Stimulated activated CD8-positive, alpha-beta memory T cell treated with anti-CD3 and anti-CD28 coated beads, Interleukin-15, amount 100 ng/mL, for 4 hours (primary cell): Measurements from ENCODE around the gene PIP5KL1.
"Not testable (repeated sequence)": the region's sequence is repeated elsewhere in the genome, so short reads cannot be mapped to it uniquely, and the experiment has no call there.

Source experiments
- DNase-seq, 2 donors: peaks; one replicate each; pipeline ENCODE4 v3.0.0-alpha.2; 2020; ENCODE audit warnings: low read depth in 2 of 2

PIP5KL1 gene

DNA sequence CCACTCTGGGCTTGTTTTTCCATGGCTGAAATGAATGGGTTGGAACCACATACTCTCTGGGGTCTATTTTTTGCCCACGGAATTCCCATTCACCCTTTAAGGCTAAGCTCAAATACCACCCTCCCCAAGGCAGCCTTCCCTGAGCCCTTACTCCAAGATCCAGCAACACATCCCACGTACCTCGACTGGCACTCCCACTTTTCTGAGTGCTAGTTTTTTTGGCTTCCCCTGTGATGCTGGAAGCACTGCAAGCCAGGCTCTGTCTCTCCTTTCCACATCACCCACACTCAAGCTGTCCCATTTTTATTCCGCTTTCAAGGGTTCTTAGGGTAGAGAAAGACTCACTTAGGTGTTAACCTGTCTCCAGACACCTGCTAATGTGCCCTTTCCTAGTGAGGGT is 37.2 kb downstream of the PIP5KL1 start:
- DNase-seq: no peak

DNA sequence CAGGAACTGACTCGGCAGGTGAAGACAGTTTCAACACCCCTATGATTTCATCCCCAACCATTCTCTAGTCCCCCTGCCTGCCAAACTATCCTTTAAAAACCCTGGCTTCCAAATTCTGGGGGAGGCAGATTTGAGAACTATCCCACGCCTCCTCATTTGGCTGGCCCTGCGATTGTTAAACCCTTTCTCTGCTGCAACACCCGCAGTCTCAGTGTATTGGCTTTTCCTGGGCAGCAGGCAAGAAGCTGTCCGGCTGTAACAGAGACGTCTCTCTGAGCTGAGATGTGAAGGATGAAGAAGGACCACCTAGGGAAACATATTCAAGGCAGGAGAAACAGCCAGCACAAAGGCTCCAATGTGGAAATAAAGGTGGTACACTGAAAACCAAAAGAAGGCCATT is 37.7 kb downstream of the PIP5KL1 start:
- no peak for DNase-seq

DNA sequence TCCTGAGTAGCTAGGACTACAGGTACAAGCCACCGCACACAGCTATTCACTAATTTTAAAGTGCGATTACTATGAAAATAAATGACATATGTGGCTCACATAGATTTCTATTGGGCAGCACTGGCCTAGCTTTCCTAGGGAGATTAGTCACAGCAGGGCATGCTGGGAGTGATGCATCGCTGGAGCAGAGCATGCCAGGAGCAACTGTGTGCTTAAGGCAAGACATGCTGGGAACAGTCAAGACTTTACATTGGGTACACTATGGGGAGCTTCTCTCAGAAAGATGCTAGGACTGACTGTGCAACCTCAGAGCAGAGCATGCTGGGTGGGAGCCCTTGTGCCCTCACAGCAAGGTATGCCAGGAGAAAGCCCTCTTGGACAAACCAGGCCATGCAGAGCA is 40.5 kb downstream of the PIP5KL1 start:
- no peak for DNase-seq

DNA sequence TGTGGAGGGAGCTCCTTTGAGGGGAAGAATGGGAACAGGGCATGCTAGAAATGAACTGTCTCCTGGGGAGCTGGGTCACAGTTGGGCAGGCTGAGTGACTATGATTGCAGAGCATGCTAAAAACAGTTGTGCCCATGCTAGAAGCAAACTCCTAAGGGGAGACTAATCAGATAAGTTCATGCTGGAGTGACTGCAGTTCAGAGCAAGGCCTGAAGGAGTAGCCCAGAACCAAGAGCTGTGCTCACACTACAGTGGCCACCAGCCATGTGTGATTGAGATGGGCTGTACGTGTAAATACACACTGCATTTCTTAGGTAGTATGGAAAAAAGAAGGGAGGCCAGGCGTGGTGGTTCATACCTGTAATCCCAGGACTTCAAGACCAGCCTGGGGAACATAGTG is 42.8 kb downstream of the PIP5KL1 start:
- DNase-seq: no peak

DNA sequence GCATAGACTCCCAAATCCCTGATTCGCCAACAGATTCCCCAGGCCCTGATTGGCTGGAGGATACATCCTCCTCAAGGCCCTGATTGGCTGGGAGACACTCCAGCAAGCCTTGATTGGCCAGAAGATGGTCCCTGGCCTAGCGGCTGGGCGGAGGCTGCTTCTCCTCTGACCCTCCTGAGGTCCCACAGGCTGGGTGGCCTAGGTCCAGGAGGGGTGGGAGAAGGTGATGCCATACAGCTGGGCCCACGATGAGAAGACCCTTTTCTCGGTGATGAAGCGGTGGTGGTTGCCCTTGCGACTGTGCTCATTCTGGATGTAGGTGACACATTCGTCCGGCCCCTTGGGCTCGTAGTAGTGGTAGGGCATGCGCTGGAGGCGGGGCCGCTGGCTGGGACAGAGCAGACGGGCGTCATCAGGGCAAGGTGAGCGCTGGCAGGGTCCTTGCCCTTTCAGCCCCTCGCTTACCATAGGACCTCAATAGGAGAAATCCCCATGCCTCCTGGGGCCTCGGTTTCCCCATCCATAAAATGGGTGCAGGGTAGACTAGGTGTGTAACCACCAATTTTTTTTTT is 44.1 kb downstream of the PIP5KL1 start:
- no peak for DNase-seq

DNA sequence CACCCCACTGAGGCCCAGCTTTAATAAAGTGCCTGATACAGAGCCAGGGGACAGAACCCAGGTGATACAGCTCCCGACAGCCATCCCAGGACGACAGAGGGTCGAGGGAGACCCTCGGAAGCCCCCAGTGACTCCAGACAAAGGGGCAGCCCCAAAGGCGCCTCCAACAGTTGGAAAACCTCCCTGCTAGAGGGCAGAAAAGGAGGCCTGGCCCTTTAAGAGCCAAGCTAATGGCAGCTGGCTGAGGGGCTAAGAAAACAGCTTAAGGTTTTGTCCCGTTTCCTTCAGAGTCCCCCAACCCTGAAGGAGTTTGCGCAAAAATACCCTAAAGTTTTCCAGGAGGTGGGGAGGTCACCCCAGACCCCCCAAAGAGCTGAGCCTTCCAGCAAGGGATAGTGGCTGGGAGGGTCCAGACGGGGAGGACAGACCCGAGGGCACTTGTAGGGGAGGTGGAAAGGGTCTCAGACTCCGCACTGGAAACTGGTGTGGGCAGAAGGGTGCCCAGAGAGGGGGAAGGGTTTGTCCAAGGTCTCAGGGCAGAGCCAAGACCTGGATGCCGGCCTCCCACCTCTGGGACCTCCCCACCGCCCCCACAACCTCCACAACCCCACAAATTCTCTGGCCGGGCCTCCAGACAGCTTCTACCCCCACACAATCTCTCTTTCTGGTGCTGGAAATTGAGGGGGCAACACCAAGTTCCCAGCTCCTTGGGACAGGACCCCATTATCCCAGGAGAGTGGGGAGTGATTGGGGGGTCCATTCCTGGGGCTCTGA is 44.9 kb downstream of the PIP5KL1 start:
- DNase-seq: no peak

DNA sequence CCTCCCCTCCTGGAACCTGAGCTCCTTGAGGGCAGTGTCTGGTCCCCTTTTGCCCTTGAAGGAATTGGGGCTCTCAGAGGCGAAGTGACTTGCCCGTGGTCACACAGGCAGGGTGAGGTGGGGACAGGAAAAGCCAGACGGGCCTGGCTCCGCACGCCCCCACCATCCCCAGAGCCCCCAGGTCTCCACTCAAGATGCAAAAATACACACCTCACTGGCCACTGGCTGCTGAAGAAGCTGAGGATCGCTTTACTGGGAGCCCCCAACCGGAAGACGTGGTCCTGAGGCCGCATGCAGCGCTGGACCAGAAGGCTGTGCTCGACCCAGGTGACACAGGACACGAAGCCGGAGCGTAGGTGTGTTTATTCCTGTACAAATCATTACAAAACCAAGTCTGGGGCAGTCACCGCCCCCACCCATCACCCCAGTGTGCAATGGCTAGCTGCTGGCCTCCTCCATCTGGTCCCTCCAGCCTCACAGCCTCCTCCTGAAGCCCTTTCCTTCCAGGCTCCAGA is 45.5 kb downstream of the PIP5KL1 start:
- DNase-seq: no peak

DNA sequence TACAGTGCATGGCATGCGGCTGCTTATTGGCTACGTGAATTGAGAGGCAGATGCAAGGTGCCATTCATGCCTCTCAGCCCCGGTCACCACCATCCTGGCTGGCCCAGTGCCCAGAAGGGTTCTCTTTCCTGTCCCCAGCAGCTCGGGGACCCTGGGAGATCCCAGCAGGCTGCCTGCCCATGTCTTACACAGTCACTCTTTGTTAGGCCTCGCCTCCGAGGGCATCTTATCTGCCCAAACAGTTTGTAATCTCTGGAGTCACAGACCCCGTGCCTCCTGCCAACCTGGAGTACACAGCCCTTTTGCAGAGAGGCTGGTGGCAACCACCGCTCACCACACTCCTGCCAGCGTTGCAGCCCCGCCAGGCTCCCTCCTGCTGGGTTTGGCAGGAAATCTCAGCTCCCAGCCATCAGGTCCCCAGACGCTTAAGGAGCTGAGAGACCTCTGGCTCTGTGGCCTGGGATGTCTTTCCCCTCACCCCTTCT is 46.1 kb downstream of the PIP5KL1 start:
- no peak for DNase-seq

DNA sequence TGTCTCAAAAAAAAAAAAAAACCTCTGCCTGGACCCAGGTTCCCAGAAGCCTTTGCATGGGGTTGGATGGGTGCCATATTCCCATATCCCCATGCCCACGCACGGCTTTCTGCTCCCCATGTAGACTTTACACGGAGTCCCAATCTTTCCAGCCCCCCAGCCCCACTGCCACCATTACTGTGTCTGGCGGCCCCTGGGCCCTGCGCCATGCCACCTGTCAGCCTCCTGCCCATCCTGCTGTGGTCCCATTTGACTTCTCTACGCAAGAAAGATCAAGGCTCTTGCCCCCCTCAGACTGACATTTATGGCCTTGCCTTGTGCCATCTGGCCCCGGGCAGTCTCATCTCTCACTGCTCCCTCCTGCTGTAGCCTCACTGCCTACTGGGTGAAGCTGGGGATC is 46.6 kb downstream of the PIP5KL1 start:
- no peak for DNase-seq

DNA sequence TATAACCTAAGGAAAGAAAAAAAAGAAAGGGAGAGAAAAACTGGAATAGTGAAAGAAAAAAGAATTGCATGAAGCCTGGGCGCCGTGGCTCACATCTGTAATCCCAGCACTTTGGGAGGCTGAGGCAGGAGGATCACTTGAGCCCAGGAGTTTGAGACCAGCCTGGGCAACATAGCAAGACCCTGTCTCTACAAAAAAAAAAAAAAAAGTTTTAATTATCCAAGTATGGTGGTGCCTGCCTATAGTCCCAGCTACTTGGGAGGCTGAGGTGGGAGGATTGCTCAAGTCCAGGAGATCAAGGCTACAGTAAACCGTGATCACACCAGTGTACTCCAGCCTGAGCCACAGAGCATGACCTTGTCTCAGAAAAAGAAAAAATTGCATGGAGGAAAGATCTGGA is 48.9 kb downstream of the PIP5KL1 start:
- DNase-seq: not testable (repeated sequence)

DNA sequence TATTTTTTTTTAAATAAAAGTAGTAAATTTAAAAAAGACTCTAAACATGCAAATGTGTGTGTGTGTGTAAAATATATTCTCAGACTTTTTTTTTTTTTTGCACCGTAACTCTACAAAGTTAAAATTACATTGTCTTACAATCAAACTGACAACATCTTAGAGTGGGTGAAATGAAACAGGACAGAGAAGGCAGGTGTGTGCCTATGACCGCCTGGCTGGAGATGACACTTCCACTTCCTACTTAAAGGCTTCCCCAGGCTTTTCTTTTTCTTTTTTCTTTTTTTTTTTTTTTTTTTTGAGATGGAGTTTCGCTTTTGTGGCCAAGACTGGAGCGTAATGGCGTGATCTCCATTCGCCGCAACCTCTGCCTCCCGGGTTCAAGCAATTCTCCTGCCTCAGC is 50.4 kb downstream of the PIP5KL1 start:
- no peak for DNase-seq

DNA sequence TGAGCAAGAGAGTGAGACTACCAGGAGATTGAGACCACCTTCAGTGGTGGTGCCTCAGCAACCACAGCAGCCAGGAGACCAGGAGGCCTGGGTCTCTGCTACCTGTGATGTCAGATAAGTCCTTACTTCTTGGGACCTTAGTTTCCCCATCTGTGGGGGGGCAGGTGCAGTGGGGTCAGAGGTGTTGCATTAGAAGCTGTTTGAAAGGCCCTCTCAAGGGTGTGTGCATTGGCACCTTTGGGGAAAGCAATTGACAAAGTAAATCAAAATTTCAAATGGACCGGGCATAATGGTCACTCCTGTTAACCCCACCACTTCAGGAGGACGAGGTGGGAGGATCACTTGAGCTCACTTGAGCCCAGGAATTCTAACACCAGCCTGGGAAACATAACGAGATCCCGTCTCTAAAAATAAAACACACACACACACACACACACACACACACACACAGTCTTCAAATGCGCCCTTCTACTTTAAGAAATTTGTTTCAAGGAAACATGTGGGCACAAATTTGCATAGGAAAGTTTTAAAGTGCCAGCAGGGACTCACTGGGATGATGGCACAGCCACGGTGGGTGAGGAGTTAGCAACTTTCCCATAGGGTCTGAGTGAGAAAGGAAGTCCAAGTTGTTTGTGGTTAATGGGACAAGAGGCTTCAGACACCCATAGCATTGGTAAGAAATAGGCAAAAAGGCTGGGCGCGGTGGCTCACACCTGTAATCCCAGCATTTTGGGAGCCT is 51.8 kb downstream of the PIP5KL1 start:
- no peak for DNase-seq

DNA sequence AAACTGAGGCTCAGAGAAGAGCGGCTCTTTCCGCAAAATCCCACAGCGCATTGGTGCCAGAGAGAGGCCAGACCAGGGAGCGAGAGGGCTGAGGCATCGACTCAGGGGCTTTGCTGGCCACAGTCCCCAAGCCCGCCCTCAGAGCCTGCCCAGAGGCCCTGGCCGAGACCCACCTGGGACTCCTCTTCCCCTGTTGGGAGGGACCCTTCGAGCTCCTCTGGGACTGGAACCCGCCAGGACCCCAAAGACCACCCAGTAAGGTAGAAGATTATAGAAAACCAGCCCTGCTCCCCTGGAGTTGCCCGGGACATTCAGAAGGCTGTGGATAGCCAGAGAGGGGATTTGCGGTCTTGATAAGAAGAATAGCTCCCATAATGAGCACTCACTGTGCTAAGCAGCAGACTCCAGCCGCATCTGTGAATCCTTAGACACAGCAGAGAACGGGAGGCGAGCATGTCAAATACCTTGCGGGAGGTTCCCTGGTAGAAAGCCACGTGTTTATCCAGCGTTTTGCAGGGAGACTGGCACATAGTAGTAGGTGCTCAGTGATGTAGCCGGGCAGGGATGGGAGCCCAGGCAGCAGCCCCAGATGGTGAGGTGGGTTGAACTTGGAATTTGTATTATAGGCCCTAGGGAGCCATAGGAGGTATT is 52.5 kb downstream of the PIP5KL1 start:
- no peak for DNase-seq

DNA sequence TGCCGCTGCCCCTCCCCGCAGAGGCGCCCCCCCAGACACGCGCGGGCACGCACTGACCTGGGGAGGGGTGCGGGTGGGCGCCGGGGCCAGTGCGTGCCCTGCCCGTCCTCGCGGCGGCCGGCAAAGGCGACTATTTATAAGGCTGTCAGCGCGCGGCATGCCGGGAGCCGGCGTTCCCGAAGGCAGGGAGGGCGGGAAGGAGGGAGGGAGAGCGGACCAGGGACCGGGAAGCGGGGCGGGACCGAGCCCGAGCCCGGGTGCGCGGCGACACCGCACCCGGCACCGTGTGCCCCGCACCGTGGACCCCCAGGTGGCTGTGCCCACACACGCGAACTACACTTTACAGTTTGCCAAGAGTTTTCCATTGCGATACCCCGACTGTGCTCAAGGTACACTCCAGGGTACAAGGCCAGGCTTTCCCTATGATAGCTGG is 53.0 kb downstream of the PIP5KL1 start, which contains the start of gene AK1:
AK1 (minus strand) TSS at position 110 of the 433 bp plus-strand sequence. CDS start 3,058 bp downstream, outside the sequence.
- DNase-seq: no peak

DNA sequence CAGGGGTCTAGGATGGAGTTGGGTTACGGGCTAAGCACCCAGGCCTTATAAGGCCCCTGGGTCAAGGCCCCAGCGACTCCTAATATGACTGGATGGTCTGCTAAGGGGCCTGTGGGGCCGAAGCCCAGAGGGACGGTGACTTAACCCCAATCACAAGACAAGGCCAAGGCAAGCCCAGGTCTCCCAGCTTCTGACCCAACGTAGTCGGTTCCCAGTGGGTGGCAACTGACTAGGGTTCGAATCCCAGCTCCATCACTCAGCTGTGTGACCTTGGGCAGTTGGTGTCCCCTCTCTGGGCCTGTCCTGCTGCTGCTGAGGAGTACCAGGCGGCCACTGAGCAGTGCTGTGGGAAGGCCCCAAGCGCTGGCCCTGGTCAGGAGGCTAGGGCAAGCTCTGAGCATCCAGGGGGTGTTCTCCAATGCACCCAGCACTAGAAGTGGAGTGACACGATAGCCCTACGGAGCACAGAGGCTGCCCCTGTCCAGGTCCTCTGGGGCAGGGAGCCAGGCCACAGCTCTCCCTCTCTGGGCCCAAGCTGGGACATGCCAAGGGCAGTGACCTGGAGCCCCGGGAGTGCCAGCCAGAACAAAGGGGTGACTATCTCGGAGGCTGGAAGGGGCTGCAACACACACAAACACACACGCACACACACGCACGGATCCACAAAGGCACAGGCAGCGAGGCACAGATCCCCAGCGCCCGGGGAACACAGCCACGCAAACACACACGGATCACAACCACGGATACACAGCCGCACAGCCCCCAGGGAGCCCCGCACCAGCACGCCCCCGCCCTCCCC is 53.6 kb downstream of the PIP5KL1 start:
- no peak for DNase-seq

DNA sequence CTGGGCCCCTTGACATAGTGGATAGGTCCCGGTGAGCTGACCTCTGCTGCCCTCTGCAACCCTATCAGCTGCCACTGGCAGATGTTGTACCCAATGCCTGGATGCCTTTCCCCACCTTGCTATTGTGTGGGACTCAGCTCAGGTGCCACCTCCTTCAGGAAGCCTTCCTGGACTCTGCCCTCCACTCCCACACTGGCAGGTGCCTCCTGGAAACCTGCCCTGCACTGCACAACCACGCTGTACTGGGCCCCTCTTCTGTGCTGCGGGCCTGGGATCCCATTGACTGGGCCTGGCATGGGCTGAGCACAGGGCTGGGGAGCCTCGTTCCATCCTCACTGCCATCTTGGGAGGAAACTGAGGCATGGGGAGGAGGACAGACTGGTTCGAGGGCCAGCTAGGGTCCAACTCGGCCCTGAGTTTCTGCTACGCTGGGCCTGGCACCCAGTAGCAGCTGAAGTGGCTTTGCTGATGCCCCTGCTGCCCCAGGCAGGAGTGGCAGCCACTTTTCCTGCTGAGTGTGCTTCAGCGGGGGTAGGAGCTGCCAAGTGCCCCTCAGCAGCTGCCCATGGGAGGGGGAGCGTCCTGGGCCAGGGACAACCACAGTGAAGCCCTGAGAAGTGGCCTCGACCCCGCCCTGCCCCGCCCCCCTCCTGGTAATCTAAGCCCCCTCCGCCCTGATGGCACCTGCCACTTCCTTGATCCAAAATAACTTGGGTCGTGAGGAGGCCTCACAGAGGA is 54.4 kb downstream of the PIP5KL1 start:
- DNase-seq: no peak

DNA sequence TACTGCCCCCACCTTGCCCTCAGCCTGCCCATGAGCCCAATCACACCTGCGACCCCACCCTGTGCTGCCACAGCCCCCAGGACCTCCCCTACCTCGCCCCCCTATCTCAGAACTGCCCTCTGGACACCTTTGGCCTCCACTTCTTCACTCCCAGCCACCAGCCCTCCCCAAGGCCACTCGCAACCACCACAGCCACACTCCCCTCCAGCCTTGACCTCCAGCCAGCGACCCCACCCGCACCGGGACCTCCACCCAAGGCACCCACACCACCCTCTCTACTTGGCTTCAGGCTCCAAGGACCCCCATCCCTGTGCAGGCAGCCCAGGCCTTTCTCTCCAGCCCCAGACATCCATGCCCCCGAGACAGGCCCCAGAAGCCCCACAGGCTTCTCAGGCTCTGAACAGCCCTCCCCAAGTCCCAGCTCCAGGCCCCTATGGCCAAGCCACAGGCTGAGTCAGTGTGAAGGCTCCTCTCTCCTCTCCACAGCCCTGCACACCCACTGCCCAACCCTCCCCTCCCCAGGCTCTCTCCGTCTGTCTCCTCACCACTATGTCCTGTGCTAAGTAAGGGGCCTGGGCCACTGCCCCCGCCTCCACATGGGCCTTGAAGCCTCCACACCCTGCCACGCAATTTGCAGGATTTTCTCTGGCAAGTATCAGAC is 55.1 kb downstream of the PIP5KL1 start:
- DNase-seq: no peak

DNA sequence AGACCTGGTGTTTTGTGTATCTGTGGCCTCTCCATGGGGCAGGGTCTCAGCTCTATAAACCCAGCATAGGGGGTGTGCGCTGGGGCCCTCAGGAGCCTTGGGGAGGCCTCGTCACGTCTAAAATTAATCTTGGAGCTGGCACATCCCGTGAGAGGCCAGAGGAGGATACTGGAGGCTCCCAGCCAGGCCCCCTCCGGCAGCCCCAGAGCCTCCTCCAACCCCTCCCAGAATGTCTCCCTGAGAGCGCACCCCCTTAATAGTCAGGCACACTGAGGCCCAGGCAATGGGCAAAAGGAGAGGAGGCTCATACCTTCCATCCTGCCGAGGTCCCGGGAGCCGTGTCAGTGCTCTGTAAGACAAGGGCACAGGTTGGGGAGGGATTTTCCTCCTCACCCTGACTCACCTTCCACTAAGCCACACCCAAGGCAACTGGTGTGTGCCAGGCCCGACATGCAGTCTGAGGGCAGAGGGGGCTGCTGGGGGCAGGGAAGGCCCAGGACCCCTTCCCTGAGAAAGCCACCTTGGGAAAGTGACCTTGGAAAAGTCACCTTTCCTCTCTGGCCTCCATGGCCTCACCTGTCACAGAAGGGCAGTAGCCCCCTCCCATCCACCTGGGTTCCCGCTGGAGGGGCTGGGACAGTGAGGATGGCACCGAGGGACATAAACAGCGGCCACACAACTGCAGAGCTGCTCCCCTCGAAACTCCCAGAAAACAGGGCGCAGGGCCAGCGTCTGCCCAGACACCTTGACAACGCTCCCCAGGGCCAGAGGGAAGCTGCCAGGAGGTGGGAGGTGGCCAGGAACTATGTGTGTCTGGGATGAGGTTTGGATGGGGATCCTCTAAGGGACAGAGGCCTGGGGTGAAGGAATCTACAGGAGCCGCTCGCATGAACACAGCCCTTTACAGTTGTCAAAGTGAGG is 56.0 kb downstream of the PIP5KL1 start:
- DNase-seq: no peak

DNA sequence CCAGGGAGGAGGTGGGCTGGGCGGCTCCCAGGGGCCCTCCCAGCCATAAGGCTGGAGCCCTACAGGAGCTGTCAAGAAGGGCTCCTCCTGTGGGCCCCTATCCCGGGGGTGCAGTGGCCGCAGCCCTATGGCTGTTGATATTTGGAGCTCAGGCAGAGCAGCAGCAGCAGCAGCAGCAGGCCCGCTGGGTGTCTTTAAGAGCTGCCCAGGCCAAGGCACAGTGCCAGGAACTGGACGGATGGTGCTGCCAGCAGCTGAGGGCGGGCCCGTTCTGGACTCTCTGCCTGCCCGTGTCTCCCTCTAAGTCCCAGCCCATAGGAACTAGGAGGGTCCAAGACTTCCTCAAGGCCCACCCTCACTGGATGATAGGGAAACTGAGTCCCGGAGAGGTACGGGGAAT is 56.7 kb downstream of the PIP5KL1 start:
- no peak for DNase-seq
